ENCODE measurements around the gene EML4. TPM values are rescaled to one million over a fixed set of nuclear protein-coding genes. Genes with fewer than 3 reads are reported as not detected.

EML4 gene
- total and polyA plus RNA-seq, 10 of the 15 experiments (the other 5 are each of a cell fraction or from before 2014, with no cell fraction given): 23.1 to 91.3 (median 77.4) TPM

GRCh38 chr2:42254186-42254895 is 85.2 kb downstream of the EML4 start:
- ChIA-PET SMC1A (ENCODE audit: uncharacterized antibody, unreplicated experiment) (no interaction called here), CTCF (no interaction called here), POLR2A (interaction anchor here (0.7 to 1.1 kb wide), 2 partner anchors 10 to 52 kb away, joined by 4 to 9 read pairs; no protein-coding TSS in a partner anchor), RAD21 (ENCODE audit: unreplicated experiment) (no interaction called here)
- in situ Hi-C loops (cut with MboI): no loop called here
- ATAC-seq (no peak; the same call in 1 of the 3 replicates), DNase-seq (ENCODE audit: low read depth, low spot score) (no peak), FAIRE-seq (no peak)
- no peak overlapping the region for H2AFZ ChIP-seq (ENCODE audit: control insufficient read depth, low read depth, low read length)
- intact Hi-C loops (cut with micrococcal nuclease; ENCODE audit: unreplicated experiment): no loop called here
- H3K9me3 ChIP-seq (replicated peaks; ENCODE audit: control insufficient read depth, insufficient read depth, low read length): peaks cover 3% of the 10 kb centered on the region; the same call in 2 of the 3 replicates
- no peak overlapping the region for H3K9ac ChIP-seq (ENCODE audit: control insufficient read depth, insufficient read depth, low read length)
- H3K27me3 ChIP-seq (replicated peaks in 1 of 2; ENCODE audit: control insufficient read depth in 2 of 2, insufficient read depth in 2 of 2, low read length in 1 of 2): no peaks in the 10 kb centered on the region
- H3K36me3 ChIP-seq (ENCODE audit: control insufficient read depth in 2 of 2, insufficient read depth in 2 of 2, low read length in 1 of 2): peaks cover 2% of the 10 kb centered on the region in 2 experiments; a peak in 3 of 4 replicates
- 73% methylated on average over 8 of the region's 8 CpGs for WGBS (ENCODE audit: insufficient coverage, insufficient replicate concordance, low lambda C conversion rate, missing lambda C conversion rate)
- peaks cover 12% of the 10 kb centered on the region; the same call in 1 of the 2 replicates for H3K4me1 ChIP-seq (ENCODE audit: control insufficient read depth, insufficient read depth, low read length)
- H3K4me3 ChIP-seq: no peak overlapping the region
- H4K20me1 ChIP-seq (ENCODE audit: control insufficient read depth, insufficient read depth): no peaks in the 10 kb centered on the region
- H3K79me2 ChIP-seq (ENCODE audit: control insufficient read depth, insufficient read depth, low read length): no peaks in the 10 kb centered on the region; the same call in 1 of the 2 replicates
- no TSS peak for BruUV-seq (replicated peaks)
- H3K4me2 ChIP-seq (ENCODE audit: control insufficient read depth, insufficient read depth): no peak overlapping the region
- H3K27ac ChIP-seq (ENCODE audit: control insufficient read depth, insufficient read depth): no peak overlapping the region
- 0 out of 2 replicates have a peak, but pooled peaks have one; percentile 19 for TF ChIP-seq ZNF384 (IDR thresholded peaks at IDR 0.05; ENCODE audit: borderline replicate concordance, low read depth, low read length)
- peak; percentile 46; the same call in 1 of the 2 replicates for TF ChIP-seq ATF7 (IDR thresholded peaks at IDR 0.05; ENCODE audit: low read depth)
- TF ChIP-seq BCL11A (IDR thresholded peaks at IDR 0.05; ENCODE audit: low read depth, low read length): no peak

GRCh38 chr2:42256505-42256904 is 87.4 kb downstream of the EML4 start:
- CTCF ChIA-PET: interaction anchor here (0.7 to 1.7 kb wide), 3 partner anchors 8 to 128 kb away, joined by 3 to 4 read pairs (median 4); no protein-coding TSS in a partner anchor
- TF ChIP-seq EZH2 (IDR thresholded peaks at IDR 0.05; ENCODE audit: borderline replicate concordance, control insufficient read depth, low read depth, low read length) (no peak), RCOR1 (conservative IDR thresholded peaks at IDR 0.05; ENCODE audit: low read depth, low read length) (no peak), PKNOX1 (IDR thresholded peaks at IDR 0.05) (peak; percentile 76), HSF1 (IDR thresholded peaks at IDR 0.05; ENCODE audit: low read depth, low read length) (no peak), POLR2AphosphoS5 (IDR thresholded peaks at IDR 0.05; ENCODE audit: low read length) (no peak)

More at GRCh38 chr2:42256505-42256904, 87.4 kb downstream of the EML4 start:
- FAIRE-seq (peak; percentile 27), ATAC-seq (peak; percentile 89), DNase-seq (ENCODE audit: low read depth, low spot score) (peak; percentile 27)
- H3K9me3 ChIP-seq (replicated peaks; ENCODE audit: control insufficient read depth, insufficient read depth, low read length): peaks cover 3% of the 10 kb centered on the region; the same call in 2 of the 3 replicates
- H4K20me1 ChIP-seq (ENCODE audit: control insufficient read depth, insufficient read depth): no peaks in the 10 kb centered on the region
- H3K9ac ChIP-seq (ENCODE audit: control insufficient read depth, insufficient read depth, low read length): no peak overlapping the region
- ChIA-PET POLR2A (interaction anchor here (0.6 kb wide), 2 partner anchors 24 to 130 kb away, joined by 3 to 6 read pairs; no protein-coding TSS in a partner anchor), RAD21 (ENCODE audit: unreplicated experiment) (interaction anchor here (0.9 to 1.2 kb wide), 3 partner anchors 85 to 162 kb away, joined by 3 to 4 read pairs (median 3); no protein-coding TSS in a partner anchor), SMC1A (ENCODE audit: uncharacterized antibody, unreplicated experiment) (interaction anchor here (0.7 to 1.5 kb wide), 9 partner anchors 11 to 169 kb away, joined by 3 to 5 read pairs (median 4); no protein-coding TSS in a partner anchor)
- no peaks in the 10 kb centered on the region; the same call in 1 of the 2 replicates for H3K79me2 ChIP-seq (ENCODE audit: control insufficient read depth, insufficient read depth, low read length)
- intact Hi-C loops (cut with micrococcal nuclease; ENCODE audit: unreplicated experiment): no loop called here
- BruUV-seq (replicated peaks): no TSS peak
- H3K36me3 ChIP-seq (ENCODE audit: control insufficient read depth in 2 of 2, insufficient read depth in 2 of 2, low read length in 1 of 2): no peaks in the 10 kb centered on the region; a peak in 1 of 4 replicates
- peaks cover 12% of the 10 kb centered on the region; the same call in 1 of the 2 replicates for H3K4me1 ChIP-seq (ENCODE audit: control insufficient read depth, insufficient read depth, low read length)
- no peaks in the 10 kb centered on the region for H3K27me3 ChIP-seq (replicated peaks in 1 of 2; ENCODE audit: control insufficient read depth in 2 of 2, insufficient read depth in 2 of 2, low read length in 1 of 2)
- no peak overlapping the region; the same call in 1 of the 2 replicates for H3K4me2 ChIP-seq (ENCODE audit: control insufficient read depth, insufficient read depth)
- 21% methylated on average over 2 of the region's 2 CpGs for WGBS (ENCODE audit: insufficient coverage, insufficient replicate concordance, low lambda C conversion rate, missing lambda C conversion rate)
- H3K27ac ChIP-seq (ENCODE audit: control insufficient read depth, insufficient read depth): peak overlapping the region; percentile 51; the same call in 1 of the 2 replicates
- no peak overlapping the region for H3K4me3 ChIP-seq
- no peak overlapping the region for H2AFZ ChIP-seq (ENCODE audit: control insufficient read depth, low read depth, low read length)
- in situ Hi-C loops (cut with MboI): no loop called here
